Measurements from ENCODE around the gene TMEM151B. TPM values are rescaled to one million over a fixed set of nuclear protein-coding genes. Genes with fewer than 3 reads are reported as not detected.

The TMEM151B gene
- total RNA-seq, 6 donors from 2014 or later: not detected

- no peak for TF ChIP-seq EP300 (IDR thresholded peaks at IDR 0.05)
- TF ChIP-seq POLR2A (IDR thresholded peaks at IDR 0.05): no peak
- no peak for TF ChIP-seq POLR2AphosphoS5 (IDR thresholded peaks at IDR 0.05)
- TF ChIP-seq, protein P1, sequence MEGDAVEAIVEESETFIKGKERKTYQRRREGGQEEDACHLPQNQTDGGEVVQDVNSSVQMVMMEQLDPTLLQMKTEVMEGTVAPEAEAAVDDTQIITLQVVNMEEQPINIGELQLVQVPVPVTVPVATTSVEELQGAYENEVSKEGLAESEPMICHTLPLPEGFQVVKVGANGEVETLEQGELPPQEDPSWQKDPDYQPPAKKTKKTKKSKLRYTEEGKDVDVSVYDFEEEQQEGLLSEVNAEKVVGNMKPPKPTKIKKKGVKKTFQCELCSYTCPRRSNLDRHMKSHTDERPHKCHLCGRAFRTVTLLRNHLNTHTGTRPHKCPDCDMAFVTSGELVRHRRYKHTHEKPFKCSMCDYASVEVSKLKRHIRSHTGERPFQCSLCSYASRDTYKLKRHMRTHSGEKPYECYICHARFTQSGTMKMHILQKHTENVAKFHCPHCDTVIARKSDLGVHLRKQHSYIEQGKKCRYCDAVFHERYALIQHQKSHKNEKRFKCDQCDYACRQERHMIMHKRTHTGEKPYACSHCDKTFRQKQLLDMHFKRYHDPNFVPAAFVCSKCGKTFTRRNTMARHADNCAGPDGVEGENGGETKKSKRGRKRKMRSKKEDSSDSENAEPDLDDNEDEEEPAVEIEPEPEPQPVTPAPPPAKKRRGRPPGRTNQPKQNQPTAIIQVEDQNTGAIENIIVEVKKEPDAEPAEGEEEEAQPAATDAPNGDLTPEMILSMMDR (IDR thresholded peaks at IDR 0.05): no peak
- DNase-seq: peak in 1 of 2 donors; percentile 66
- no peak for ATAC-seq (ENCODE audit: low FRiP score in 2 of 2)
- Histone ChIP-seq H3K9me3 (no peaks in the 10 kb centered on the region), H3K4me3 (no peak overlapping the region), H3K36me3 (peaks cover 0 to 37% (median 22%) of the 10 kb centered on the region in 4 donors), H3K4me1 (peaks cover 25 to 28% (median 26%) of the 10 kb centered on the region in 4 donors), H3K27ac (peak overlapping the region in 2 of 4 donors; percentile 59 to 66), H3K27me3 (no peaks in the 10 kb centered on the region)
- 85 to 88% methylated on average over 6 to 16 of the region's 16 CpGs for WGBS, 2 donors
These were observed 37.3 kb upstream of the TMEM151B start for GRCh38 chr6:44232676-44233566.

DNA sequence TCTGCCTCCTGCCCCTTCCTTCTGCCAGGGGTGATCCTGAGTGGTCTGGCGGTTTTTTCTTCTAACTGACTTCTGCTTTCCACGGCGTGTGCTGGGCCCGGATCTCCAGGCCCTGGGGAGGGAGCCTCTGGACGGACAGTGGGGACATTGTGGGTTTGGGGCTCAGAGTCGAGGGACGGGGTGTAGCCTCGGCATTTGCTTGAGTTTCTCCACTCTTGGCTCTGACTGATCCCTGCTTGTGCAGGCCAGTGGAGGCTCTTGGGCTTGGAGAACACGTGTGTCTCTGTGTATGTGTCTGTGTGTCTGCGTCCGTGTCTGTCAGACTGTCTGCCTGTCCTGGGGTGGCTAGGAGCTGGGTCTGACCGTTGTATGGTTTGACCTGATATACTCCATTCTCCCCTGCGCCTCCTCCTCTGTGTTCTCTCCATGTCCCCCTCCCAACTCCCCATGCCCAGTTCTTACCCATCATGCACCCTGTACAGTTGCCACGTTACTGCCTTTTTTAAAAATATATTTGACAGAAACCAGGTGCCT, 36.6 kb upstream of the TMEM151B start:
- H3K4me3 ChIP-seq: no peak overlapping the region
- peaks cover 0 to 37% (median 22%) of the 10 kb centered on the region in 4 donors for H3K36me3 ChIP-seq
- DNase-seq: no peak
- peaks cover 25 to 33% (median 31%) of the 10 kb centered on the region in 4 donors for H3K4me1 ChIP-seq
- TF ChIP-seq EP300 (IDR thresholded peaks at IDR 0.05): no peak
- TF ChIP-seq, protein P1 (IDR thresholded peaks at IDR 0.05): no peak
- no peak for TF ChIP-seq POLR2AphosphoS5 (IDR thresholded peaks at IDR 0.05)
- no peak for TF ChIP-seq POLR2A (IDR thresholded peaks at IDR 0.05)
- no peak for ATAC-seq (ENCODE audit: low FRiP score in 2 of 2)
- H3K27me3 ChIP-seq: no peaks in the 10 kb centered on the region
- no peaks in the 10 kb centered on the region for H3K9me3 ChIP-seq
- WGBS, 2 donors: 77 to 80% methylated on average over 11 to 14 of the region's 14 CpGs
- H3K27ac ChIP-seq: peak overlapping the region in 3 of 4 donors; percentile 59 to 66 (median 65)

DNA sequence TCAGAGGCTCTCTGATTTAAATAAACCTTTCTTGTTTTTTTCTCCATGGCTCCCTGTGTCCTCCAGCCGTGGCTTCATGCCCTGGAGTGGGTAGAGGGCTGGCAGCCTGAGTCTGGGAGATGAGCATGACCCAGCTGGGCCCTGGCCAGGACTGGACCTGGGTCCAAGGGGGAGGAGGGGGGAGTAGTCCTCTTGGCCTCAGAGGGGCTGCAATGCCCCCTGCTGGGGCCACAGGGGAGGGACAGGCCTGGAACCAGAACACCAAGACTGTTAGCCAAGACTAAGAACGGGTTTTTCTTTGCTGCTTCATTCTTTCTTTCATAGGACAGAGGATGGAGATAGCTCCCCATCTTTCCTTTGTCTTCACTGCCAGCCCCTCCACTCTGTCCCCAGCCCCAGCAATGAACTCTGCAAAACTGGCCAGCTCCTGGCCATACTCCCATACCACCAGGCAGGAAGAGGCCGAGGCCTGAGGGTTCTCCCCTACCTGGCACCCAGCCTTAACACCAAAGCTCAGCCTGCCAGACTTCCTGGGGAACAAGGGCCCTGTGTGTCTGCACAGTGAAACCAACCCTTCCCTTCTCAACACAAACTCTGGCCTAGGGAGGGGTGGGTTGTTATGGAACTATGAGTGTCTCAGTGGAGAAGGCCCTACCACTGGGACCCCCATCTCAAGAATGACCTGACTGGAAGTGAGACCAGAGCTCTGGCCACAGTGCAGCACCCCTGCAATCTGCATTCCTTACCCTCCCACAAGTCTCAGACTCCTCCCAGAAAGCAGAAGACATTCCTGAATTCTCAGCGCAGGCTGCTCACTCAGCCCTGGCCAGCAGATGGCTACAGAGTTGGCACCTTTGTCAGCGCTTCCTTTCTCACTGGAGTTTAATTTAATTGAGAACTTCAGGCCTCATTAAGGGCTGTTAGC, 35.9 kb upstream of the TMEM151B start:
- 41 to 45% methylated on average over 5 of the region's 5 CpGs for WGBS, 2 donors
- no peak overlapping the region for H3K4me3 ChIP-seq
- ATAC-seq (ENCODE audit: low FRiP score in 2 of 2) (peak; percentile 65 to 73), DNase-seq (peak; percentile 52 to 67)
- H3K27ac ChIP-seq: peak overlapping the region; percentile 59 to 66 (median 66)
- TF ChIP-seq, protein P1 (IDR thresholded peaks at IDR 0.05): peak; percentile 32 to 74 (median 50)
- TF ChIP-seq EP300 (IDR thresholded peaks at IDR 0.05) (no peak), POLR2AphosphoS5 (IDR thresholded peaks at IDR 0.05) (peak in 1 of 2 donors; percentile 25), POLR2A (IDR thresholded peaks at IDR 0.05) (no peak)
- no peaks in the 10 kb centered on the region for H3K27me3 ChIP-seq
- H3K4me1 ChIP-seq: peaks cover 25 to 33% (median 31%) of the 10 kb centered on the region in 4 donors
- peaks cover 0 to 37% (median 21%) of the 10 kb centered on the region in 4 donors for H3K36me3 ChIP-seq
- H3K9me3 ChIP-seq: no peaks in the 10 kb centered on the region

DNA sequence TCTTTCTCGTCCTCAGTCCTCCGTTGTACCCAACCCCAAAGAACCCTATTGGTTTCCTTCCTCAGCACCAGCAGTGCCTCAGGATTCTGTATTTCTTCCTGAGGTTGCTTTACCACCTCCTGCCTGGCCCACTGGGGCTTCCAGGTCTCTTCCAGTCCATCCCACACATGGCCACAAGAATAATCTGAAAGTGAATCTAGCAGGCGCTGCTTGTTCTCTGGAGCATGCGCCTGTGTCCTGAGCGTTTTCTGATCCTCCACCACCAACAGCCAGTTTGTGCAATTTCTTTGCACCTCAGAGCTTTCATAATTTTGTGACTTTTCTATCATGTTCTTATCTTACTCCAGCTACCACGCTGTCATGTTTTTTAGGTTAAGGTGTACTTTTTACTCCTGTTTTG, 35.0 kb upstream of the TMEM151B start:
- Histone ChIP-seq H3K9me3 (no peaks in the 10 kb centered on the region), H3K4me1 (peaks cover 25 to 33% (median 31%) of the 10 kb centered on the region in 4 donors), H3K36me3 (peaks cover 0 to 28% (median 13%) of the 10 kb centered on the region in 4 donors), H3K27ac (peak overlapping the region; percentile 59 to 66 (median 66)), H3K4me3 (no peak overlapping the region), H3K27me3 (no peaks in the 10 kb centered on the region)
- TF ChIP-seq, protein P1 (IDR thresholded peaks at IDR 0.05): no peak
- no peak for TF ChIP-seq POLR2AphosphoS5 (IDR thresholded peaks at IDR 0.05)
- TF ChIP-seq EP300 (IDR thresholded peaks at IDR 0.05): no peak
- no peak for TF ChIP-seq POLR2A (IDR thresholded peaks at IDR 0.05)
- DNase-seq (no peak), ATAC-seq (ENCODE audit: low FRiP score in 2 of 2) (no peak)
- WGBS, 2 donors: 68 to 78% methylated on average over 6 of the region's 6 CpGs

Data from upper lobe of left lung (tissue), 6 donors.